GM19468 (cell line): ENCODE results near the gene ISYNA1.

ENCODE experiments used
- ATAC-seq: cut with Tn5 transposase; IDR thresholded peaks from one replicate; pipeline ENCODE4 v1.9.1; 2021; ENCODE audit warnings: mild to moderate bottlenecking, moderate library complexity, moderate number of reproducible peaks; ENCODE audit not compliant: unreplicated experiment; ENCODE audit errors: extremely low read depth

ISYNA1 gene

DNA sequence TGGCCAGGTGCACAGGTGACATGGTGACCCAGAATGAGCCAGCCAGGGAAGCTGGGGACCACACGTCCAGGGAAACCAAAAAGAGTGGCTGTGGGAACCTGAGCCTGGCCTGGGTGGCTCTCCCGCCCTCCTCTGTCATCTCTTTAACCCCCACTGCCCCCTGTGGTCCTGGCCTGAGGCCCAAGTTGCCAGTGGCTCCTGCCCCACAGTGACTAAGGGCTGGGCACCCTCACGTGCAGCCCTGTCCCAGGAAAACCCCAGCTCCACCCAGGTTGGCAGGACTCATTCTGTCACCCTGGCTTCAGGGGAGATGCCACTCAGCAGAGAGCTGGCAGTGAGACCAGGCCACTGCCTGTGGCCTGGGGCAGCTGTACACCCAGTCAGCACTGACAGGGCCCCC is 30.6 kb upstream of the ISYNA1 start:
- ATAC-seq: no peak

DNA sequence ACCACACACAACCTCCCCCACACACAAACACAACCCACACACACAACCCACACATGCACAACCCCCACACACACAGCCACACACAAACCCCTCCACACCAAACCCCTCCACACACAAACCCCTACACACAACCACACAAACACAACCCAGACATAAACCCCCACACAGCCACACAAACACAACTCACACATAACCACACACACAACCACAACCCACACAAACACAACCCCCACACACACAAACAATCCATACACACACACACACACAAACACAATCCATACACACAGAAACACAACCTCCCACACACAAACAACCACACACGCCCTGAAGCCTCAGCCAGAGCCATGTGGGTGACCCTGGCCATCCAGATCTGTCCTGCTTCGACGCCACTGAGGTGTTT is 30.0 kb upstream of the ISYNA1 start:
- no peak for ATAC-seq

DNA sequence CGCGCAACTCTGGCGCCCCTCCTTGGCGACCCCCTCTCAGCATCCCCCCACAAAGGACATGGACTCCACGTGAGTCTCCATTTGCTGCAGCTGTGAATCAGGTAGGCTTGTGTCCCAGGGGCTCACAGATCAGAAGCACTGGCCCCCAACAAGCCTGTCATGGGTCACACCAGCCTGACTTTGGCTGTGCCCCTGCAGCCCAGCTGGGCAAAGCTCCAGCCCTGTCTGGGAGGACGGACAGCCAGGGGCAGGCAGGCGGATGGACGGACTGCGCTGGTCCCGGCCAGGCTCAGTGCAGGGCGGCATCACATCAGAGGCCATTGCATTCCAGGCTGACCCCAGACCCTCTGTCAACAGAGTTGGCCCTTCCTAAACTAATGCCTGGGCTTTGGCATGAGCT is 28.4 kb upstream of the ISYNA1 start:
- no peak for ATAC-seq

DNA sequence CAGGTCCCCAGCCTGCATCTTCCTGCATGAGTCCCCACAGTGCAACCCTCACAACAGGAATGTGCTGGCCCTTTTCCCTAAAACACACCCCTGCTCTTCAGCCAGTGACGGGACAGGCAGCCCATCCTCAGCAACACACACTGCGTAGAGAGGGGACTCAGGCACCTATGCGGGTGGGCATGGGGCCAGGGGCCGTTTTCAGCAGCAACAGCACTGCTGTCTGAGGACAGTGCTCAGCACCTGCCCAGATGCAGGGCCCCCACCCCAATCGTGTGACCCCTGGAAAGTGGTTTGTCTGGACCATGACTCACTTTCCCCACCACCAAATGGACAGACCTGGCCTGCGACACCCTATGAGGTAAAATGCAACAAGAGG is 28.0 kb upstream of the ISYNA1 start:
- no peak for ATAC-seq

DNA sequence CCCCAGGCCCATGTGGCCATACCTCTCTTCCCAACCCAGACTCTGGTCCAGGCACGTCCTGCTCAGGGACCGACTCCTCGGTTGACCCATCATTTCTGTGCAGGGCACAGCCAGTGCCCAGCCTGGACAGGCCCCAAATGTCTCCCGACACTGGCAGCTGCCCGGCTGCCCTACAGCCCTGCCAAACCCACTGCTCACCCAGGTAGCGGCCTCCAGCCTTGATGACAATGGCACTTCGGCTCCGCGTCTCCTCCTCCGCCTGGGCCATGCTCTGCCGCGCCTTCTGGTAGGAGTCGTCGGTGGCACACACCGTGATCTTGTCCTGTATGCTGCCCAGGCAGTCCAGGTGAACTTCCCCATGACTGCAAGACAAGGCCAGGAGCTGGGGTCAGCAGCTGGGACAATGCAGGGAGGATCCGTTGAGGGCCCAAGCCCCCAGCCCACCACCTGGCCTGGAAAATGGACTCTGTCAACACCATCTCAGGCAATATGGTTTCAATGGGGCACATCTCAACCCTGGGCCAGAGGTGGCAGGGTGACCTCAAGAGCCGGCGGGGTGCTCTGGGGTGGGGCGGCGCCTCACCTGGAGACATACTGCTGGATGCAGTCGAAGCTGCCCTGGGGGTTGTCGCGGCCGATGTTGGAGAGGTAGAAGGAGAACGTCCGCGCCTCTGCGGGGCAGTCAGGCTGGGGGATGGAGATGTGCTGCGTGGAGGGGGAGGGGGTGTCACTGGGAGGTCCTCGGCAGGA is 27.5 kb upstream of the ISYNA1 start:
- ATAC-seq: no peak

DNA sequence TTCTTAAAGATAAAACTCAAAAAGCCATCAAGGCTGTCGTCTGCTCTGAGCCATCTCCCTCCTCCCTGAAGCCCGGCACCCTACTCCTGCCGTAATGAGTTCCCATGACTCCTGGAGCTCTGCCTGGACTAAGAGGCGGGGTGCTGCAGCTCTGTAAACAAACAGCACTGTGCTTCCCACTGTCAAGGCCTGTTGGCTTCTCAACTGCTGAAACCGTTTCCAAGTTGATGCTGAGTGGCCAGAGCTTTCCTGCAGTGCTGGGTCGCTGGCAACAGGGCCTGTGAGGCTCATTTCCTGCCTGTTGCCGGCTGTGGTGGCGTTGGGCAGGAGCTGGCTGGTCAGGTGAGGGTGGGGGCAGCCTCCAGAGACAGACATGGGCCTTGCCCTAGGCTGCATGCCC is 26.7 kb upstream of the ISYNA1 start:
- ATAC-seq: no peak

DNA sequence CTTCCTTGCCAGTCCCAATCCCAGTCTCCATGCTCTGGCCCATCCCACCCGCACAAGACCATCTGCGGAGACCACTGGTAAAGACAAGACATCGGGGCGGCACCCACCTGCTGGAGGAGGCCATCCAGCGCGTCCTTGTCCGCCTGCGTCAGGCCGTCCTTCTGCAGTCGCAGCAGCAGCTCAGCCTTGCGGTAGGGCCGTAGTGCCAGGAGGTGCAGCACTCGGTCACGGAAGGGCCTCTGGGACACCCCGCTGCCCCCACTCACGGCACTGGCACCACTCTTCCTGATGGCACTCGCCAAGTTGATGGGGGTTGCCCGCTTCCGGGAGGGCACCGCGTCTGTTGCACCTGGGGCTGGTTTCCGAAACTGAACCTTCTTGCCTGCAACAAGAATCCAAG is 23.5 kb upstream of the ISYNA1 start:
- no peak for ATAC-seq

DNA sequence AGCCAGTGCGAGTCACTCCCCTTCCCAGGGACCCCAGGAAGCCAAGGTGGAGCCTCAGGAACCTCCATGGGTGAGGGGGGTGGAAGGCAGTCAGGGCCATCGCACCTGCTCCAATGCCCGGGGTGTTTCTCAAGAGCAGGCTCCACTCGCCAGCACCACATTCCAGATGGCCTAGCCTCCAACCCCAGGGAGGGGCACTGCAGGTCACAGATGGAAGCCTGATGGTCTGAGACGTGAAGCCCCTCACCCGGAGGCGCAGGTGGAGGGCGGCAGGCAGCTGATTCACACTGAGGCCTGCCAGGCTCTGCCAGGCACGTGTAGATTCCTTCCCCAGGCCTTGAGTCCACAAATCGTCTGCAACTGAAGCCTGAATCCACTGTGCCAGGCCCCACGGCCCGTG is 23.0 kb upstream of the ISYNA1 start:
- no peak for ATAC-seq

DNA sequence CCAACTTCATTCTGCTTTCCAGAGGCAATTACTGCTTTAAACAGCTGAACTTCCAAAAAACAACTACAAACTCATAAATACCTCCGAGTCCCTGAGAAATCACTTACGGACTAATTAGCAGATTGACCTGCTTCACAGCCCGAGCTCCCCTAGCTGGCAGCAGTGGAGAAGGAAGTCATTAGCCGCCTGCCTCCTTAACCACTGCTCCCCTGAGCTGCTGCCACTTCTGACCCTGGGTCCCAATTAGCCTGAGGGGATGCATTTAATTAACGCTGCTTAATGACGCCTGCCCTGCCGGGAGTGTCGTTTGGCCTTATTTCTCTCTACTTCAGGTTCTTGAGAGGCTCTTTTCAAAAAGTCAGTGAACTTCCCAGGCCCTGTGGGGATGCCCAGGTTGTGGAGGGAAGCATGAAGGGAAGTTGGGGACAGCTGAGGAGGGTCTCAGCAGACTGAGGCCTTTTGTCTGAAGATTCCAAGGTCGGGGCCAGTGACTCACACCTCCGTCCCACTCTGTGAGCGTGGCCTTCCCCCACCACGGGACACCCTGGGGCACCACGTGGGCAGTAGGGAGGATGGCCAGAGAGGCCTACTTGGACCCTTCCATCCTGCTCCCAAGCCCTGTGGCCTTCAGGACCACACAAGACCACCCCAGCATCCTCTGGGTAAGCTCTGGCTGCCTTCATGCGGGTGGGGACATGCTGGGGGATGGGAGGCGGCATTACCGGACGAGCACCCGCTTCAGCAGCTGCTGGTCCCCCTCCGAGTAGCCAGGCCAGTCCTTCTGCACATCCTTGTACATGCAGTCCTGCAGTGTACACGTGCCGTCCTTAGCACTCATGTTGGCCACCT is 19.8 kb upstream of the ISYNA1 start:
- ATAC-seq: no peak

DNA sequence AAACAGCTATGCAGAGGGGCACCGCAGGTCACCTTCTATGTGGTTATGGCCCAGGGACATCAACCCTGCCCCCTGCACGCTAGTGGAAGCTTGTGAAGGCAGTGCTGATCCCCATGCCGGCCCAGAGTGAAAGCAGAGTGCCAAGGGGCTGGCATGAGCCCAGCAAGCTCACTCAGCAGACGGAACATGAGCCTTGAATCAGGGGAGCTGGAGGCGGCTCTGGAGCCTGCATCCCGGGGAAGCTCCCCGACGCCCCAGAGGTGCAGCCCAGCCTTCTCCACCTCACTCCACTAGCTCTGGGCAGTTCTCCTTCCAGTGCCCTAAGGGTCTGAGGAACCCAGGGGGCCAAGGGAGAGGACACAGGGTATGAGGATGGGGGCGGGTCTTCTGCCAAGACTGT is 19.0 kb upstream of the ISYNA1 start:
- no peak for ATAC-seq

DNA sequence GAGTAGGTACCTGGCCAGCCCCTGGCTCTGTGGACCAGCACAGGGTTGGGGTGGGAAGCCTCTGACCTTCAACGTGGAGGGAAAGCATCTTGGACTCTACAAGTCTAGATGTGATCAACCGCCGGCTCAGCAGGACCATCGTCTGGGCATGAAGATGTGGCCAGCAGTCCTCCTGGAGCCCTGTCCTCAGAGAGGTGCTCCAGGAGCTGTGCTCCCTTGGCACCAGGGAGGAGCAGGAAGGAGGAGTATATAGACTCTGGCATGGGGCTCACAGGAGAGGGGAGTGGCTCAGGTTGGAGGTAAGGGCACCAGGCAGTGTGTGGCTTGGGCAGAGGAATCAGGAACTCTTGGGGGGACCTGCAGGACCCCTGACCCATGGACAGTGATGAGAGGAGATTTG is 18.3 kb upstream of the ISYNA1 start:
- no peak for ATAC-seq

DNA sequence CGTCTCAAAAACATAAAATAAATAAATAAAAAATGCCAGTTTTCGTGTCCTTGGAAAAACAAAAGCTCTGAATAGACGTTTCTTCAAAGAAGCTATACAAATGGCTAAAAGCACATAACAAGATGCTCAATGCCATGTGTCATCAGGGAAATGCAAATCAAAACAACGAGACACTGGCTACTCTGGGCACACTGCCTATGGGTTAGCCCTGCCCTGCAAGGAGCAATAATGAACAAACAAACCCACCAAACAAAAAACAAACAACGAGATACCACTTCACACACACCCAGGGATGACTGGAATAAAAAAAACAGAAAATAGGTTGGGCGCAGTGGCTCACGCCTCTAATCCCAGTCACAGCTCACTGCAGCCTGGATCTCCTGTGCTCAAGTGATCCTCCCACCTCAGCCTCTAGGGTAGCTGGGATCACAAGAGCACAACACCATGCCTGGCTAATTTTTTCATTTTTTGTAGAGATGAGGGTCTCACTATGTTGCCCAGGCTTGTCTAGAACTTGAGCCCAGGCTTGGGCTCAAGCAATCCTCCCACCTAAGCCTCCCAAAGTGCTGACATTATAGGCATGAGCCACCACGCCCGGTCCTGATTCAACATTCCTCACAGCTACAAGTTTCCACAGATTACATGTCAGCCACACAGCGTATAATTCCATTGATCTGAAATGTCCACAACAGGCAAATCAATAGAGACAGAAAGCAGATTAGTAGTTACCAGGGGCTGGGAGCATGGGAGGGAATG is 15.5 kb upstream of the ISYNA1 start:
- ATAC-seq: no peak

DNA sequence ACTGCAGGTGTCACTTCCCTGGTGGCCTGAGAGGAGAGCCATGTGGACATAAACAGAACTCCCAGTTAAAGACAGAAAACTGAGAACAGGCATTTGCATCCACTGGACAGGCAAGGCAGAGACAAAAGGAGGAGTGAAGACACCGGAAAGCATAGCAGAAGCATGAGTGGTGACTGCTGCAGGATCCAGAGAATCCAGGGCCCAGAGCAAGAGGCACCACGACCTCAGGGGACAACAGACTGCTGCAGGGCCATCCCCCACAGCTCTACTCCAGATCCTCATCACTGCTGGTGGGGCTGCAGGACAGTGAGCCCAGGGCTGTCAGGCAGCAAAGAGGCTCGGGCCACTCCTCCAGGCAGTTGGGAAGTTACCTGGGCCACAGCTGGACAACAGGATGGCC is 14.5 kb upstream of the ISYNA1 start:
- no peak for ATAC-seq

DNA sequence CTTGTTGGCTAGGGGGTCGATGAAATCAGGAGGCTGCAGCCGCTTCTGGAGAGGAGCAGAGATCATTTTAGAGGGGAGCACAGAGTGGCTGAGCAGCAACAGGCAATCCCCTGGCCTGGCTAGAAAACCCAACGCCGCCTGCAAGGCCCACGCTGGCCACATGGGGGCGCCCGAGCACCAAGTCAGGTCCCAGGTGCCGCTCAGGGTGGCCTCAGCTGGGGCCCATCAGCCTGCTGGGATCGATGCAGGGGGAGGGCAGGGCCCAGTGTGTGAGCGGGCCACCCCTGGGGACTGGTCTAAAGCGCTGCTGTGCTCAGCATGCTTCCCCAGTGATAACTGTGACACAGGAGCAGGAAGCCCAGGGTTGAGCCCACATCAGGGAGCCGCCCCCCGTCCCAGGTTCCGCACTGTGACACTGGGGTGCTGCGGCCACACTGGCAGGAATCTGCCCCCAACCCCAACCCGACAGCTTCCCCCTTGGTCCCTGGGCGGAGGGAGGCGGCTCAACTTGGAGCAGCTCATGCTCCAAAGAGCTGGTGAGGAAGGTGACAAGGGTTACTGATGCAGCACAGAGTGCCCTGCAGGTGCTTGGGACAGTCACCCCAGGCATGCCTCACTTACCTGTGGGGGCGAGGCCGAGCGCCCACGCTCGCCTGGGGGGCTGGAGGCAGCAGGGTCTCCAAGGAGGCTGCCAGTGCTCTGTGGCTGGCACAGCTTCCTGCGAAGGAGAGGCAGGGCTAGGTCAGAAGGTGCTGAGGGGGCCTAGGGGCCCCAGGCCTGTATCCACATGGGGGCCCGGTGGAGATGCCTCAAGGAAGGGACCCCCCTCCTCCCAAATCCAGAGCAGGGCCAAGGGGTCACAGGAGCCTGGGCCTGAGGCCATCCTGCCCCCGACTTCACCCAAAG is 13.3 kb upstream of the ISYNA1 start:
- no peak for ATAC-seq

DNA sequence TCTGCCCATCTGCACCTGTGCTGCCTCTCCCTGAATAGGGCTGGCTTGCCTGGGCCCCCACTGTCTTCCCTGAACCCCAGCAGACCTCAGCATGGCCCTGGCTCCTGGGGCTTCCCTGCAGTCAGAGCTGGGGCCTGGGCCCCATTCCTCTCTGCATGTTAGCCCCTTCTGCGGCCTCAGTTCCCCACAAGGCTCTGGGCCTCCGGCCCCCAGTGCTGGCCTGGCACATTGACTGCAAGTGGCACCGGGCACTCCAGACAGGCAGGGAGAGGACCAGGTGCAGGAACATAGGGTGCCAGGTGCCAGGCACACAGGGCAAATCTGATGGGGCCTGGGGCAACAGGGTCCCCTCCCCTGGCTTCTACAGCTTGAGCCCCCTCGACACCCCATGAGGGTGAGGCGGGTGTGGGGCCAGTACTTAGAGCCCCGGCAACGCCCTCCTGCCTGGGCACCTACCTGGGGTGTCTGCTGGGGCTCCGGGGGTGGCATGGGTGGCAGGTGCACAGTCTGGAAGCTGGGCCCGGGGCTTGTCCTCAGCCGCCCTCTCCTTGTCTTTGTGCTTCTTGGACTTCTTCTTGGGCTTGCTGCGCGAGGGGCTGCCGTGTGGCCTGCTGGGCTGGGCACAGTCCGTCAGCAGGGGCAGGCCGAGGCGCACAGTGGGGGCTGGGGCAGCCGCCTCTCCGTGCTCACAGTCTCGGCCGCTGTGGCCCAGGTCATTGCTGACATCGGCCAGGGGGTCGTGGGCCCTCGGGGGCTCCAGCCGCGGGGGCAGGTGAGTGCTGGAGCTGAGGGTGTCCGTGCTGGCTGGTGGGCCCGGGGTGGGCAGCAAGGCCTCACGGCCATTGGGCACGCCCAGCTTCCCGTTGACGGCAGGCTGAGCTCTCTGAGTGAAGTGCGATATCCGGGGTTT is 12.3 kb upstream of the ISYNA1 start:
- no peak for ATAC-seq

DNA sequence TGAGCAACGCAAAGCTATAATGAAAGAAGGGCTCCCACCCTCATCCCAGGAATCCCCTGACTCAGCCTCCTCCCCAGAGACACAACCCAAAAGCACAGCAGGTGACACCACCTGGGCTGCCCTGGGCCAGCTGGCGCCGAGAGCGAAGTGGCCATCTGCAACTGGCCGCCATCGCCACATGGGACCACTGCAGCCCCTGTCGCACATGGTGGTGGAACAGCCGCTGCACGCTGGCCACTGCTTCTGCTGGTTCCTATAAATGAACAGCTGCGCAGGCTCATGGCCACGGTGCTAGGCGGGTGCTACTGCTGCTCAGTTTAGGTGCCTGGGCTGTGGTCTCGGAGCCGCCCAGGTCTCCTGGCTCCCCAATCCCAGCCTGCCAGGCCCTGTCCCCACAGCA is 11.6 kb upstream of the ISYNA1 start:
- ATAC-seq: no peak

DNA sequence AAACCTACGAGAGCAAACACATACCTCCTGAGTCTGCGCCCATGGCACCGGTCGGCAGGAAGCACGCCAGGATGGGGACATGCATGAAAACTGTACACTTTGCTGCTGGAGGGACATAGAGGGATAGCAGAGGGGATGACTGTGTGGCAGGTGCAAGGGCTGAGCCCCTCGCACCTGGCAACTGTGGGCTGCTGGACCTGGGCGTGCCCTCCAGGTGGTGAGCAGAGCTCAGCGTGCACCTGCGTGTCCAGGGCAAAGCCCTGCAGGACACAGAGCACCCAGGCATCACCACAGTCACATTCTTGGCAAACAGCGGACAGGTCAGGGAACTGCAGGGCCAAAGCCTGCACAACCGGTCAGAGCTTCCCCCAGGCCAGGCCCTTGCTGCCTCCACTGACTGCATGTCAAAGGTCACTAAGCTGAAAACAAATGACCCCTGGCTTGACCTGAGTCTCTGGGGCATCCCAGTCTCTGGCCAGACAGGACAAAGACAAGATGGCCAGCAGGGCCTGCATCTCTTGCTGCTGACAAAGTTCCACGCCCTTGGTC is 9.0 kb upstream of the ISYNA1 start:
- no peak for ATAC-seq

DNA sequence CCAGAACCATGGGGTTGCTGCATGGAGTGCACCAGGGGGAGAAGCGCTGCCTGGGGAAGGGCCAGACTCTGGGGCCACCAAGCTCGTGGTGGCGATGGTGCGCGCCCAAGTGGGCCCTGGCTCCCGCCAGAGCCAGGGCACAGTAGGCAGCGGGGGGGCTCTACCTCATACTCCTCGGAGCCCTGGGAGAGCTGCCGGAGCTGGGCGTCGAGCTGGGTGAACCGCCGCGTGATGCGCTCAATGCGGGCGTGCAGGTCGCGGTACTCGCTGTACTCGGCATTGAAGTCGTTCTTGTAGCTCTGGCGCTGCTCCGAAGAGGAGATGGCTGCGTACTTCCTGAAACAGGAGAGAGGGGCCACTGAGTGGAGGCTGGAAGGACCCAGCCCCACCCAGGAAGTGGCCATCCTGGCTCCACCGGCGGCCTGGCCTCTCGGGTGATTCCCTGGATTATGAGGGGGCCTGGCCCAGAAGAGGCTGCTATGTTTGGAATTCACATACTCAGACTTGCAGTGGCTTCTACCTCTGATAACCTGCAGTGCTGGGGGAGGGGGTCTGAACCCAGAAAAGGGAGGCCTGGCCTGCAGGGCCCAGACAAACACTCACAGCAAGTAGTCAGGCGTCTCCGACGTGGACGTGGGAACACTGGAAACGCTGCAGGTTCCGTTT is 8.3 kb upstream of the ISYNA1 start:
- no peak for ATAC-seq
